Nephron (organoid): ENCODE data around the gene B3GNT2.

Experiments used
- H3K27ac Mint-ChIP-seq, 3 experiments: 2 replicates each; pipeline ENCODE4 v1.8.0; 2020; ENCODE audit warnings: mixed read lengths in 3 of 3, mild to moderate bottlenecking in 2 of 3, moderate library complexity in 1 of 3
- H3K27me3 Mint-ChIP-seq: 2 replicates; pipeline ENCODE4 v1.8.0; 2021; ENCODE audit warnings: low read depth, mild to moderate bottlenecking, moderate library complexity, mixed read lengths
- H3K36me3 Mint-ChIP-seq: 2 replicates; pipeline ENCODE4 v1.8.0; 2020; ENCODE audit warnings: low read depth, mixed read lengths
- H3K4me1 Mint-ChIP-seq: 2 replicates; pipeline ENCODE4 v1.8.0; 2020; ENCODE audit warnings: mixed read lengths
- H3K4me3 Mint-ChIP-seq, 3 experiments: 2 replicates each; pipeline ENCODE4 v1.8.0; 2020; ENCODE audit warnings: mild to moderate bottlenecking in 3 of 3, mixed read lengths in 3 of 3, moderate library complexity in 2 of 3
- H3K9me3 Mint-ChIP-seq: 2 replicates; pipeline ENCODE4 v1.8.0; 2020; ENCODE audit warnings: mixed read lengths
- CTCF ChIP-seq, 3 experiments: fragments of 200-600 bp; sonication (generic); IDR thresholded peaks; one replicate each; pipeline ENCODE4 v1.5.0; 2021; ENCODE audit warnings: antibody characterized with exemption in 3 of 3; ENCODE audit not compliant: unreplicated experiment in 3 of 3

B3GNT2 gene

DNA sequence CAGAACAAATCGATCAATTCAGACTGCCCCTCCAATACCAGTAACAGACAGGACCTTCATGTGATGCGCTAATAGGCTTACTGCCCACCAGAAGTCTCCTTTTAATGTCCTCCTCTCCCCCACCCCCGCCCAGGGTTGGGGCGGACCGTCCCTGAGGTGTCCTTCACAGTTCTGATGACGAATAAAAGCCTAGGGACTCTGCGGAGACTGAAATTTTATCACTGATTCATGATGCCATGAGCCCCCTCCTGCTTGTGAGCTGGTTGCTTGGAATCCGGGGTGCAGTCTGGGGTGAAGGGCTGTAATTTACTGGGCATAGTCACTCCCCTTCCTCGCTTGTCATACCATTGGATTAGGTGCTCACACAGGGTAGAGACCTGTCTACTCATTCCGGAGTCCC is 42.3 kb downstream of the B3GNT2 start:
- Mint-ChIP-seq H3K9me3 (no peaks in the 10 kb centered on the region), H3K4me1 (no peaks in the 10 kb centered on the region), H3K36me3 (no peaks in the 10 kb centered on the region), H3K4me3 (no peak overlapping the region), H3K27ac (no peak overlapping the region), H3K27me3 (no peaks in the 10 kb centered on the region)
- no peak for TF ChIP-seq CTCF (IDR thresholded peaks at IDR 0.05; ENCODE audit: unreplicated experiment in 3 of 3)

DNA sequence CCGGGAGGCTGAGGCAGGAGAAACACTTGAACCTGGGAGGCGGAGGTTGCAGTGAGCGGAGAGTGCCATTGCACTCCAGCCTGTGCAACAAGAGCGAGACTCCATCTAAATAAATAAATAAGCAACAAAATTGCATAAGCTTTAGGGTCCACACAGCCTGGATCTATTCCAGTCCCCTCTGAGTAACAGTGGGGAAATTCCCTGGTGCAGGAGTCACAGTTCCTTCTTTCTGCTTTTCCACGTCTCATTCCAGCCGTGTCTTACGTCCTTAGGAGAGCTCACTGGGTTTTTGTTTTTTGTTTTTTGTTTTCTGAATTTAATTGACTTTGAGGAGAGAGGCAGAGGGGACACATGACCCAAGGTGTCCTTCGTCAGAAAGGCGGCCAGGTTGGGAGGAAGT is 44.6 kb downstream of the B3GNT2 start:
- no peak overlapping the region for H3K4me3 Mint-ChIP-seq
- no peak for TF ChIP-seq CTCF (IDR thresholded peaks at IDR 0.05; ENCODE audit: unreplicated experiment in 3 of 3)
- no peaks in the 10 kb centered on the region for H3K9me3 Mint-ChIP-seq
- no peaks in the 10 kb centered on the region for H3K4me1 Mint-ChIP-seq
- H3K27me3 Mint-ChIP-seq: no peaks in the 10 kb centered on the region
- H3K36me3 Mint-ChIP-seq: no peaks in the 10 kb centered on the region
- no peak overlapping the region for H3K27ac Mint-ChIP-seq

GRCh38 chr2:62243983-62244382 is 48.1 kb downstream of the B3GNT2 start:
- H3K36me3 Mint-ChIP-seq: no peaks in the 10 kb centered on the region
- no peaks in the 10 kb centered on the region for H3K4me1 Mint-ChIP-seq
- H3K27me3 Mint-ChIP-seq: no peaks in the 10 kb centered on the region
- no peak overlapping the region for H3K27ac Mint-ChIP-seq
- no peak for TF ChIP-seq CTCF (IDR thresholded peaks at IDR 0.05; ENCODE audit: unreplicated experiment in 3 of 3)
- no peak overlapping the region for H3K4me3 Mint-ChIP-seq
- no peaks in the 10 kb centered on the region for H3K9me3 Mint-ChIP-seq

GRCh38 chr2:62248226-62248625 is 52.3 kb downstream of the B3GNT2 start:
- TF ChIP-seq CTCF (IDR thresholded peaks at IDR 0.05; ENCODE audit: unreplicated experiment in 3 of 3): no peak
- no peak overlapping the region for H3K27ac Mint-ChIP-seq
- H3K9me3 Mint-ChIP-seq: peaks cover 4% of the 10 kb centered on the region
- no peak overlapping the region for H3K4me3 Mint-ChIP-seq
- H3K36me3 Mint-ChIP-seq: no peaks in the 10 kb centered on the region
- H3K27me3 Mint-ChIP-seq: no peaks in the 10 kb centered on the region
- no peaks in the 10 kb centered on the region for H3K4me1 Mint-ChIP-seq

DNA sequence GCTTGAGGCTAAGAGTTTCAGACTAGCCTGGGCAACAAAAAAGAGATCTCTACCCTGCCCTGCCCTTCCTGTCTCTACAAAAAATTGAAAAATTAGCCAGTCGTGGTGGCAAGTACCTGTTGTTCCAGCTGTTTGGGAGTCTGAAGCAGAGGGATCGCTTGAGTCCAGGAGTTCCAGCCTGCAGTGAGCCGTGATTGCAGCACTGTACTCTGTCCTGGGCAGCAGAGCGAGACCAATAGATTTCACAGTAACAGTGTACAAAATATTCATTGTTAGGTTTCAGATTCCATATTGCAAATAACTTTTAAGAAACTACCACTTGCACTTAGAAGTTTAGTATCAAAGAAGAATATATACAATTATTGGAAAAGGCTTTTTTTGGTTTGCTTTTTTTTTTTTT is 54.3 kb downstream of the B3GNT2 start:
- Mint-ChIP-seq H3K36me3 (no peaks in the 10 kb centered on the region), H3K4me1 (no peaks in the 10 kb centered on the region), H3K27ac (no peak overlapping the region), H3K4me3 (no peak overlapping the region), H3K27me3 (no peaks in the 10 kb centered on the region), H3K9me3 (peaks cover 7% of the 10 kb centered on the region)
- TF ChIP-seq CTCF (IDR thresholded peaks at IDR 0.05; ENCODE audit: unreplicated experiment in 3 of 3): no peak

DNA sequence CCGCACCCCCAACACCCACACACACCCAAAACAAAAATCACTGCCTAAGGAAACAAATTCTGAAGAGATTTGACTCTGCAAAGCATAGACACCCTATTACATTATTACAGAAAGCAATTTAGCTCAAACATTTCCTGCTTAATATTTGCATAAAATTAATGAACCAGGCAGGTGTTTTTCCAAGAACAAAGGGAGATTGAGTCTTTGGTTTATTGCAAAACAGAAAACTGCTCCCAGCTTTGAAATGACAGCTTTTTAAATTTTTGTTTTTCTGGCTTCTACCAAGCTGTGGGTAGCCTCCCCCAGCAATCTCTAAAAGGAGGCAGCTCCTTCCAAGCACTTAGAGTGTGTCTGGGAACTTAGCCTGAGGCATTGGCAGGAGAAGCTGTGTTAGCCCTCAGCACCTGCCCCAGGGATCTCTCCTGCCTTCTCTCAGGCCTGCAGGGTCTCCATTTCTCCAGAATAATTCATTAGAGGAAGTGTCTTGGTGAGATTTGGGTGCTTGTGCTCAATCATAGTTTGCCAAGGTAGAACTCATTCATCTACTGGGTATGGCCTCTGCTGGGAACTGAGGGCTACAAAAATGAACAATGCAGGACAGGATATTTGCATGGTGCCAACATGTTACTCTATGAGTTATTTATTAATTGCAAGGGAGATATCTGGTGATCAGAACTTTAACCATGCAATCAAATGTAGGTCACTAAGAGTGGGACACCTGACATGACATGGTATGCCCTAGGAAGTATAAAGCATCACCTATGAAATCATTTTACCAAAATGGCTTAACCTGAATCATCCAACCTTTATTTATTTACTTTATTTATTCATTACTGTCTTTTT is 58.7 kb downstream of the B3GNT2 start:
- no peak overlapping the region for H3K4me3 Mint-ChIP-seq
- no peaks in the 10 kb centered on the region for H3K4me1 Mint-ChIP-seq
- H3K27ac Mint-ChIP-seq: no peak overlapping the region
- no peaks in the 10 kb centered on the region for H3K36me3 Mint-ChIP-seq
- H3K9me3 Mint-ChIP-seq: peaks cover 7% of the 10 kb centered on the region
- no peak for TF ChIP-seq CTCF (IDR thresholded peaks at IDR 0.05; ENCODE audit: unreplicated experiment in 3 of 3)
- no peaks in the 10 kb centered on the region for H3K27me3 Mint-ChIP-seq
